Measurements from ENCODE around the gene PDE9A. TPM values are rescaled to one million over a fixed set of nuclear protein-coding genes. Genes with fewer than 3 reads are reported as not detected.

The PDE9A gene
- total RNA-seq, 1 donor from 2014 or later: 20.7 TPM

GRCh38 chr21:42688841-42689371, 35.5 kb downstream of the PDE9A start:
- Mint-ChIP-seq H3K4me3 (ENCODE audit: unreplicated experiment) (no peak overlapping the region), H3K27ac (ENCODE audit: unreplicated experiment) (no peak overlapping the region), H3K36me3 (ENCODE audit: low read depth, unreplicated experiment) (peaks cover 18% of the 10 kb centered on the region), H3K27me3 (ENCODE audit: unreplicated experiment) (peaks cover 2% of the 10 kb centered on the region), H3K9me3 (ENCODE audit: unreplicated experiment) (no peaks in the 10 kb centered on the region), H3K4me1 (ENCODE audit: unreplicated experiment) (peaks cover 3% of the 10 kb centered on the region)
- no peak for TF ChIP-seq CTCF (IDR thresholded peaks at IDR 0.05; ENCODE audit: unreplicated experiment)
- no peak for DNase-seq (ENCODE audit: low spot score)

- no peak overlapping the region for H3K27ac Mint-ChIP-seq (ENCODE audit: unreplicated experiment)
- no peak for DNase-seq (ENCODE audit: low spot score)
- H3K4me3 Mint-ChIP-seq (ENCODE audit: unreplicated experiment): no peak overlapping the region
- H3K27me3 Mint-ChIP-seq (ENCODE audit: unreplicated experiment): peaks cover 2% of the 10 kb centered on the region
- no peaks in the 10 kb centered on the region for H3K9me3 Mint-ChIP-seq (ENCODE audit: unreplicated experiment)
- TF ChIP-seq CTCF (IDR thresholded peaks at IDR 0.05; ENCODE audit: unreplicated experiment): no peak
- H3K4me1 Mint-ChIP-seq (ENCODE audit: unreplicated experiment): no peaks in the 10 kb centered on the region
- H3K36me3 Mint-ChIP-seq (ENCODE audit: low read depth, unreplicated experiment): peaks cover 28% of the 10 kb centered on the region
These were observed 37.2 kb downstream of the PDE9A start for GRCh38 chr21:42690586-42690985.

- H3K27me3 Mint-ChIP-seq (ENCODE audit: unreplicated experiment): no peaks in the 10 kb centered on the region
- no peak overlapping the region for H3K27ac Mint-ChIP-seq (ENCODE audit: unreplicated experiment)
- DNase-seq (ENCODE audit: low spot score): no peak
- TF ChIP-seq CTCF (IDR thresholded peaks at IDR 0.05; ENCODE audit: unreplicated experiment): no peak
- H3K4me1 Mint-ChIP-seq (ENCODE audit: unreplicated experiment): no peaks in the 10 kb centered on the region
- H3K4me3 Mint-ChIP-seq (ENCODE audit: unreplicated experiment): no peak overlapping the region
- H3K36me3 Mint-ChIP-seq (ENCODE audit: low read depth, unreplicated experiment): peaks cover 25% of the 10 kb centered on the region
- no peaks in the 10 kb centered on the region for H3K9me3 Mint-ChIP-seq (ENCODE audit: unreplicated experiment)
These were observed 38.6 kb downstream of the PDE9A start for GRCh38 chr21:42691901-42692559.

- Mint-ChIP-seq H3K27me3 (ENCODE audit: unreplicated experiment) (no peaks in the 10 kb centered on the region), H3K36me3 (ENCODE audit: low read depth, unreplicated experiment) (peaks cover 23% of the 10 kb centered on the region), H3K4me1 (ENCODE audit: unreplicated experiment) (no peaks in the 10 kb centered on the region), H3K27ac (ENCODE audit: unreplicated experiment) (no peak overlapping the region), H3K9me3 (ENCODE audit: unreplicated experiment) (no peaks in the 10 kb centered on the region), H3K4me3 (ENCODE audit: unreplicated experiment) (no peak overlapping the region)
- no peak for DNase-seq (ENCODE audit: low spot score)
- TF ChIP-seq CTCF (IDR thresholded peaks at IDR 0.05; ENCODE audit: unreplicated experiment): no peak
These were observed 39.3 kb downstream of the PDE9A start for GRCh38 chr21:42692688-42693087.

Data from endothelial cell (in vitro differentiated cells).